ENCODE measurements around the gene LLGL1.
"Not testable (repeated sequence)": the region's sequence is repeated elsewhere in the genome, so short reads cannot be mapped to it uniquely, and the experiment has no call there.

Gene LLGL1

GRCh38 chr17:18194394-18194793, 31.0 kb upstream of the LLGL1 start:
- no peak for DNase-seq (ENCODE audit: low read depth in 2 of 2)

- no peak for DNase-seq (ENCODE audit: low read depth in 2 of 2)
Observed at GRCh38 chr17:18194804-18195203, 30.6 kb upstream of the LLGL1 start.

- no peak for DNase-seq (ENCODE audit: low read depth in 2 of 2)
Observed at GRCh38 chr17:18195246-18195645, 30.2 kb upstream of the LLGL1 start.

- DNase-seq (ENCODE audit: low read depth in 2 of 2) = no peak
Observed at GRCh38 chr17:18197535-18198194, 27.8 kb upstream of the LLGL1 start.

GRCh38 chr17:18198530-18198929, 26.9 kb upstream of the LLGL1 start:
- no peak for DNase-seq (ENCODE audit: low read depth in 2 of 2)

GRCh38 chr17:18201108-18201507, 24.3 kb upstream of the LLGL1 start:
- no peak for DNase-seq (ENCODE audit: low read depth in 2 of 2)

- no peak for DNase-seq (ENCODE audit: low read depth in 2 of 2)
Observed at GRCh38 chr17:18203308-18203707, 22.1 kb upstream of the LLGL1 start.

- no peak for DNase-seq (ENCODE audit: low read depth in 2 of 2)
Observed at GRCh38 chr17:18205861-18206260, 19.6 kb upstream of the LLGL1 start.

- no peak for DNase-seq (ENCODE audit: low read depth in 2 of 2)
Observed at GRCh38 chr17:18206962-18207361, 18.5 kb upstream of the LLGL1 start.

GRCh38 chr17:18208092-18208491, 17.3 kb upstream of the LLGL1 start:
- no peak for DNase-seq (ENCODE audit: low read depth in 2 of 2)

- DNase-seq (ENCODE audit: low read depth in 2 of 2) = no peak
Observed at GRCh38 chr17:18213666-18214270, 11.7 kb upstream of the LLGL1 start.

GRCh38 chr17:18216906-18217305, 8.5 kb upstream of the LLGL1 start:
- not testable (repeated sequence) for DNase-seq (ENCODE audit: low read depth in 2 of 2)

- peak; percentile 50 to 56 for DNase-seq (ENCODE audit: low read depth in 2 of 2)
Observed at GRCh38 chr17:18217412-18218015, 7.9 kb upstream of the LLGL1 start.

- DNase-seq (ENCODE audit: low read depth in 2 of 2) = no peak
Observed at GRCh38 chr17:18218756-18219415, 6.5 kb upstream of the LLGL1 start.

GRCh38 chr17:18224053-18224386, 1.4 kb upstream of the LLGL1 start:
- no peak for DNase-seq (ENCODE audit: low read depth in 2 of 2)

GRCh38 chr17:18224387-18225120, 881 bp upstream of the LLGL1 start:
- no peak for DNase-seq (ENCODE audit: low read depth in 2 of 2)

- no peak for DNase-seq (ENCODE audit: low read depth in 2 of 2)
Observed at GRCh38 chr17:18225642-18226283, 328 bp downstream of the LLGL1 start.

GRCh38 chr17:18226284-18226945, 980 bp downstream of the LLGL1 start:
- no peak for DNase-seq (ENCODE audit: low read depth in 2 of 2)

GRCh38 chr17:18227635-18228034, 2.2 kb downstream of the LLGL1 start:
- DNase-seq (ENCODE audit: low read depth in 2 of 2) = no peak

GRCh38 chr17:18228176-18228682, 2.8 kb downstream of the LLGL1 start:
- DNase-seq (ENCODE audit: low read depth in 2 of 2) = no peak

GRCh38 chr17:18229254-18229653, 3.8 kb downstream of the LLGL1 start:
- DNase-seq (ENCODE audit: low read depth in 2 of 2) = no peak
